T-cell (primary cell): ENCODE data around the gene NCCRP1. TPM values are rescaled to one million over a fixed set of nuclear protein-coding genes. Genes with fewer than 3 reads are reported as not detected.
A peak's percentile ranks its signal among the peaks of the same experiment; 100 is the strongest.
"Not testable (repeated sequence)": the region's sequence is repeated elsewhere in the genome, so short reads cannot be mapped to it uniquely, and the experiment has no call there.

ENCODE experiments used
- ATAC-seq, 4 experiments: fragments of 200-7000 bp in 3 of 4; fragments of 150-1000 bp in 1 of 4; cut with Tn5 transposase; replicated peaks in 1 of 4; 1 replicate in 3 of 4; 2 replicates in 1 of 4; pipeline ENCODE4 v1.10.0; 2021; ENCODE audit warnings: moderate library complexity in 3 of 4, mild to moderate bottlenecking in 2 of 4, moderate number of reproducible peaks in 1 of 4
- CTCF ChIA-PET, 2 donors: fragments of 300-600 bp; sonication (Branson Sonifier 250); formaldehyde crosslinking; loops; one replicate each; lab custom pipeline; 2022; ENCODE audit warnings: antibody characterized with exemption in 2 of 2; lab: Charles Lee
- POLR2A ChIA-PET, 2 donors: fragments of 300-600 bp; sonication (Branson Sonifier 250); formaldehyde crosslinking; loops; one replicate each; lab custom pipeline; 2022; ENCODE audit warnings: antibody characterized with exemption in 2 of 2; lab: Charles Lee
- DNase-seq, 35 experiments: peaks; one replicate each; pipeline versions ENCODE4 v3.0.0 to v3.0.0-alpha.2; 2013 to 2023
- H3K27ac ChIP-seq: one replicate; pipeline ENCODE4 v1.5.1; 2013; ENCODE audit warnings: low read length
- H3K27me3 ChIP-seq, 2 experiments: replicated peaks in 1 of 2; 1 replicate in 1 of 2; 2 replicates in 1 of 2; pipeline versions ENCODE4 v1.6.1 to v1.7.0; 2013; ENCODE audit warnings: low read length in 1 of 2, mixed read lengths in 1 of 2; ENCODE audit not compliant: control insufficient read depth in 2 of 2, insufficient read depth in 2 of 2; ENCODE audit errors: extremely low read depth in 1 of 2
- H3K36me3 ChIP-seq, 2 donors: 1 replicate in 1 of 2; 2 replicates in 1 of 2; pipeline versions ENCODE4 v1.6.1 to v1.7.0; 2013; ENCODE audit warnings: low read length in 1 of 2; ENCODE audit not compliant: control insufficient read depth in 2 of 2, insufficient read depth in 1 of 2; ENCODE audit errors: extremely low read depth in 1 of 2
- H3K4me1 ChIP-seq, 2 experiments: 1 replicate in 1 of 2; 2 replicates in 1 of 2; pipeline versions ENCODE4 v1.6.1 to v1.7.0; 2013; ENCODE audit warnings: low read length in 2 of 2, mixed read lengths in 1 of 2; ENCODE audit not compliant: insufficient read depth in 2 of 2, control insufficient read depth in 1 of 2; ENCODE audit errors: extremely low read depth in 1 of 2
- H3K4me3 ChIP-seq, 2 donors: 1 replicate in 1 of 2; 2 replicates in 1 of 2; pipeline versions ENCODE4 v1.5.1 to v1.7.0; 2013; ENCODE audit warnings: mild to moderate bottlenecking in 2 of 2, low read length in 1 of 2, moderate library complexity in 1 of 2; ENCODE audit not compliant: control insufficient read depth in 1 of 2; ENCODE audit errors: extremely low read depth in 1 of 2
- H3K9me3 ChIP-seq: 2 replicates; pipeline ENCODE4 v1.7.0; 2013
- H3K27ac Mint-ChIP-seq, 2 donors: one replicate each; pipeline ENCODE4 v1.8.0; 2020 to 2021; ENCODE audit warnings: mild to moderate bottlenecking in 2 of 2, mixed read lengths in 2 of 2
- H3K27me3 Mint-ChIP-seq, 2 donors: one replicate each; pipeline ENCODE4 v1.8.0; 2021 to 2022; ENCODE audit warnings: mixed read lengths in 2 of 2
- H3K36me3 Mint-ChIP-seq: one replicate; pipeline ENCODE4 v1.8.0; 2021; ENCODE audit warnings: mixed read lengths
- H3K4me1 Mint-ChIP-seq, 3 donors: one replicate each; pipeline ENCODE4 v1.8.0; 2020 to 2022; ENCODE audit warnings: mixed read lengths in 3 of 3, mild to moderate bottlenecking in 1 of 3
- H3K4me3 Mint-ChIP-seq, 3 donors: one replicate each; pipeline ENCODE4 v1.8.0; 2020 to 2022; ENCODE audit warnings: mild to moderate bottlenecking in 3 of 3, mixed read lengths in 3 of 3, moderate library complexity in 3 of 3
- H3K9me3 Mint-ChIP-seq, 3 donors: one replicate each; pipeline ENCODE4 v1.8.0; 2020 to 2022; ENCODE audit warnings: mixed read lengths in 3 of 3
- WGBS: methylation state at CpG from one replicate; pipeline ENCODE4 v1.1.5; 2013; ENCODE audit warnings: missing lambda C conversion rate; ENCODE audit not compliant: insufficient coverage; 5-methylcytosine and 5-hydroxymethylcytosine counted together
- total RNA-seq, 35 experiments: library from RNA in 6 of 35; stranded (reverse) in 6 of 35; fragments of 120-200 nt in 1 of 35; gene quantifications; one replicate each; pipeline versions ENCODE4 v1.2.1 to v1.2.4 and lab custom pipeline; 2013 to 2026

Gene NCCRP1
- total RNA-seq, 5 donors from 2014 or later (not counting 1 experiment from before 2014, with no cell fraction given) = 0.23 to 0.46 (median 0.41) TPM; not detected in 2

DNA sequence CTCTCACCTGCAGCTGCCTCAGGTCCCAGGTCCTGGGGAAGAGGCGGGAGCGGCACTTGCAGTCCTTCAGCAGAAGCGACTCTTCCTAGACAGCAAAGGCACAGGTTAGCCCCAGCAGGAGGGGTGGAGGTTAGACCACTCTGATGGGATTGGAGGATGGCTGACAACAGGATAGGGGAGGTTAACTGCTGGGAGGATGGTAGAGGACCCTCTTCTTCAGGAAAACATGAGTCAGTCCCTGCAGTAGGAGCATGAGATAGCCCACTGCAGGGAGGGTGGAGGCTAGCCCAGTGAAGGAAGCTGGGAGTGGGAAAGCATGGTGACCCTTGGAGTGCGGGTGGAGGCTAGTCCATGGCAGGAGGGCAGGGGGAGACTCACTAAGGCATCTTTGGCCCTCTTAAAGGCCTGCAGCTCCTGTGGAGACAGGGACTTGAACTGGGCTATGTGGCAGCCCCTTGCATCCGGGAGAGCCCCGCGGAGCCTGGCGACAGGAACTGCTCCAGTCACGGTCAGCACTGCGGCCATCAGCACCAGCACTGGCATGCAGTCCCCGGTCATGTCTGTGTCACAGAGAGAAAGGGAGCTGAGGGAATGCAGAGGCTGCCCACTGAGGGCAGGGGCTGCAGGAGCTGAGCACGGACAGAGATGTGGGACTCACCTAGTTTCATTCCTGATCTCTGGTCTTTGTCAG, 47.8 kb downstream of the NCCRP1 start, which contains the start of gene IFNL3:
Gene IFNL3, minus strand, starts transcription at position 597 of the 691 bp plus-strand sequence. Its CDS starts 39 bp downstream, at position 558.
- DNase-seq = not testable (repeated sequence)
- WGBS = 100% methylated on average over 1 of the region's 12 CpGs

GRCh38 chr19:39245166-39245565, 48.4 kb downstream of the NCCRP1 start:
- H3K36me3 Mint-ChIP-seq, H3K9me3 Mint-ChIP-seq, H3K9me3 ChIP-seq, H3K27ac ChIP-seq, H3K4me3 ChIP-seq, POLR2A ChIA-PET, H3K27ac Mint-ChIP-seq, H3K4me1 Mint-ChIP-seq, H3K4me3 Mint-ChIP-seq, DNase-seq, H3K36me3 ChIP-seq, H3K27me3 Mint-ChIP-seq, CTCF ChIA-PET: not testable (repeated sequence)
- WGBS = no CpG with 5 or more reads among the region's 1 CpG
- Histone ChIP-seq H3K4me1 (peaks cover 0 to 12% of the 10 kb centered on the region in 2 experiments), H3K27me3 (peaks cover 0 to 25% of the 10 kb centered on the region in 2 experiments)
- ATAC-seq = peak in 3 of 4 experiments; percentile 45 to 62 (median 51)

More for the DNA sequence above, 47.8 kb downstream of the NCCRP1 start, which contains the start of gene IFNL3:
- H3K9me3 ChIP-seq, H3K27ac ChIP-seq, H3K36me3 ChIP-seq, H3K36me3 Mint-ChIP-seq, H3K27me3 Mint-ChIP-seq, H3K27ac Mint-ChIP-seq, H3K4me3 Mint-ChIP-seq, POLR2A ChIA-PET, H3K4me3 ChIP-seq, H3K4me1 Mint-ChIP-seq, ATAC-seq, H3K9me3 Mint-ChIP-seq, CTCF ChIA-PET: not testable (repeated sequence)
- Histone ChIP-seq H3K27me3 (peaks cover 0 to 25% of the 10 kb centered on the region in 2 experiments), H3K4me1 (peaks cover 0 to 12% of the 10 kb centered on the region in 2 experiments)

- Histone ChIP-seq H3K27me3 (peaks cover 0 to 27% of the 10 kb centered on the region in 2 experiments), H3K27ac (no peak overlapping the region), H3K36me3 (no peaks in the 10 kb centered on the region), H3K4me3 (peak overlapping the region in 1 of 2 donors; percentile 29), H3K4me1 (peaks cover 0 to 12% of the 10 kb centered on the region in 2 experiments), H3K9me3 (no peaks in the 10 kb centered on the region)
- Mint-ChIP-seq H3K4me3 (peak overlapping the region in 2 of 3 donors; percentile 13 to 53), H3K27me3 (peaks cover 0 to 9% of the 10 kb centered on the region in 2 donors), H3K4me1 (peaks cover 2 to 4% (median 3%) of the 10 kb centered on the region in 3 donors), H3K9me3 (no peaks in the 10 kb centered on the region), H3K27ac (no peak overlapping the region), H3K36me3 (no peaks in the 10 kb centered on the region)
- WGBS = 55% methylated on average over 36 of the region's 42 CpGs
- CTCF ChIA-PET = no interaction called here
- DNase-seq = peak in 9 of 35 experiments; percentile 16 to 48 (median 29)
- POLR2A ChIA-PET = interaction anchor here in 1 of 2 donors (0.6 kb wide), 1 partner anchor 8 kb away, joined by 6 read pairs; no protein-coding TSS in a partner anchor
- peak; percentile 53 to 80 (median 70) for ATAC-seq
Measured at GRCh38 chr19:39246951-39247669, 50.3 kb downstream of the NCCRP1 start.

GRCh38 chr19:39247701-39248664, 51.2 kb downstream of the NCCRP1 start:
- no peak overlapping the region for H3K27ac Mint-ChIP-seq
- no peak overlapping the region for H3K27ac ChIP-seq
- H3K4me1 ChIP-seq = peaks cover 0 to 12% of the 10 kb centered on the region in 2 experiments
- ChIA-PET CTCF (no interaction called here), POLR2A (no interaction called here)
- H3K36me3 ChIP-seq = no peaks in the 10 kb centered on the region
- H3K27me3 Mint-ChIP-seq = peaks cover 0 to 9% of the 10 kb centered on the region in 2 donors
- no peaks in the 10 kb centered on the region for H3K9me3 ChIP-seq
- H3K9me3 Mint-ChIP-seq = no peaks in the 10 kb centered on the region
- H3K4me1 Mint-ChIP-seq = peaks cover 2 to 12% (median 4%) of the 10 kb centered on the region in 3 donors
- DNase-seq (peak in 1 of 35 experiments; percentile 16), ATAC-seq (peak; percentile 49 to 65 (median 58))
- peaks cover 0 to 27% of the 10 kb centered on the region in 2 experiments for H3K27me3 ChIP-seq
- H3K36me3 Mint-ChIP-seq = no peaks in the 10 kb centered on the region
- peak overlapping the region in 1 of 2 donors; percentile 44 for H3K4me3 ChIP-seq
- WGBS = 60% methylated on average over 90 of the region's 92 CpGs
- H3K4me3 Mint-ChIP-seq = no peak overlapping the region

DNA sequence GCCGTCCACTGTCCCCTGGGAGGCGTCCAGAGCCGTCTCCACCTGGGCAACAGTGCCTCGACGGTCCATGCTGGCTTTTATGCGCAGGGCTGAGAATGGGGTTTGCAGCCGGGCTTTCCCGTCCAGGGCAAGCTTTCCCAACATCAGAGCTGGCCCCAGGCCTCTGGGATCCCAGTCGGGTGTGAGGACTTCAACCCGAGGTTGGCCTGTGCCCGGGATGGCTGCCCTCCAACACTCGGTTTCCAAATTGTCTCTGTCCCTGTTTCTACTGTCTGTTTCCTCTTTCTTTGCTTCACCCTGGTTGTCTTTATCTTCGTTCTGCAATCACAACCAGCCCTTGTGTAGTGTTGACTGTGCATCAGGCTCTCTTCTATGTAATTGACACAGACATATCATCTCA, 52.0 kb downstream of the NCCRP1 start, which contains the start of gene IFNL4:
Gene IFNL4, minus strand, starts transcription at position 51 of the 400 bp plus-strand sequence.
- peak within 1 kb of the TSS in 1 of 2 donors; percentile 44 for H3K4me3 ChIP-seq
- H3K27ac ChIP-seq = no peak within 1 kb of the TSS
- Mint-ChIP-seq H3K36me3 (no peaks in the 10 kb centered on the region), H3K27ac (no peak within 1 kb of the TSS), H3K27me3 (peaks cover 0 to 9% of the 10 kb centered on the region in 2 donors), H3K4me1 (peaks cover 2 to 12% (median 4%) of the 10 kb centered on the region in 3 donors), H3K4me3 (peak within 1 kb of the TSS in 1 of 3 donors; percentile 33), H3K9me3 (no peaks in the 10 kb centered on the region)
- peaks cover 0 to 12% of the 10 kb centered on the region in 2 experiments for H3K4me1 ChIP-seq
- H3K27me3 ChIP-seq = peaks cover 0 to 26% of the 10 kb centered on the region in 2 experiments
- ChIA-PET CTCF (no interaction called here), POLR2A (no interaction called here)
- ATAC-seq (no peak), DNase-seq (no peak)
- H3K36me3 ChIP-seq = no peaks in the 10 kb centered on the region
- WGBS = 94% methylated on average over 11 of the region's 13 CpGs
- H3K9me3 ChIP-seq = no peaks in the 10 kb centered on the region
